PC-9 (cell line): Measurements from ENCODE around the gene BRIP1. TPM values are rescaled to one million over a fixed set of nuclear protein-coding genes. Genes with fewer than 3 reads are reported as not detected.

ENCODE experiments used
- BruUV-seq: library from RNA; stranded (reverse); fragments of 400-500 nt; replicated peaks from 2 replicates; lab custom pipeline; 2021; lab: Mats Ljungman, UMichigan
- CTCF ChIA-PET: fragments of 300-600 bp; sonication (Branson Sonifier 250); formaldehyde crosslinking; loops from one replicate; lab custom pipeline; 2022; ENCODE audit warnings: antibody characterized with exemption; lab: Charles Lee
- POLR2A ChIA-PET: fragments of 300-600 bp; sonication (Branson Sonifier 250); formaldehyde crosslinking; loops from one replicate; lab custom pipeline; 2022; ENCODE audit warnings: antibody characterized with exemption; ENCODE audit not compliant: unreplicated experiment; lab: Charles Lee
- DNase-seq, 2 experiments: peaks; one replicate each; pipeline versions ENCODE4 v3.0.0 to v3.0.0-alpha.2; 2015 to 2022; ENCODE audit warnings: mixed read lengths in 1 of 2
- H2AFZ ChIP-seq: fragments of 200-600 bp; sonication (generic); 2 replicates; pipeline ENCODE4 v1.8.1; 2017; ENCODE audit warnings: antibody characterized with exemption
- H3F3A ChIP-seq: fragments of 200-600 bp; sonication (generic); 2 replicates; pipeline ENCODE4 v1.8.1; 2017; ENCODE audit warnings: antibody characterized with exemption, mild to moderate bottlenecking, low read depth; ENCODE audit not compliant: insufficient read depth
- H3K27ac ChIP-seq: fragments of 200-600 bp; sonication (generic); 2 replicates; pipeline ENCODE4 v1.6.1; 2016; ENCODE audit warnings: mixed run types
- H3K27me3 ChIP-seq: fragments of 200-600 bp; sonication (generic); 2 replicates; pipeline ENCODE4 v1.6.1; 2016; ENCODE audit warnings: low read depth, mixed run types; ENCODE audit not compliant: insufficient read depth
- H3K36me3 ChIP-seq: fragments of 200-600 bp; sonication (generic); 2 replicates; pipeline ENCODE4 v1.6.1; 2016; ENCODE audit warnings: low read depth, mixed run types
- H3K4me1 ChIP-seq: fragments of 200-600 bp; sonication (generic); replicated peaks from 2 replicates; pipeline ENCODE4 v1.6.1; 2016; ENCODE audit warnings: mixed run types; ENCODE audit not compliant: insufficient read depth
- H3K4me2 ChIP-seq: fragments of 200-600 bp; sonication (generic); 2 replicates; pipeline ENCODE4 v1.6.1; 2017; ENCODE audit warnings: mixed run types
- H3K4me3 ChIP-seq: fragments of 200-600 bp; sonication (generic); 2 replicates; pipeline ENCODE4 v1.6.1; 2016; ENCODE audit warnings: mixed run types
- H3K79me2 ChIP-seq: fragments of 200-600 bp; sonication (generic); 2 replicates; pipeline ENCODE4 v1.6.1; 2017; ENCODE audit warnings: low read depth, mixed run types
- H3K9me2 ChIP-seq: fragments of 200-600 bp; sonication (generic); 2 replicates; pipeline ENCODE4 v1.8.1; 2017; ENCODE audit warnings: mild to moderate bottlenecking; ENCODE audit not compliant: insufficient read depth
- H3K9me3 ChIP-seq: fragments of 200-600 bp; sonication (generic); 2 replicates; pipeline ENCODE4 v1.8.1; 2016; ENCODE audit warnings: low read depth; ENCODE audit not compliant: insufficient read depth
- H4K20me1 ChIP-seq: fragments of 200-600 bp; sonication (generic); 2 replicates; pipeline ENCODE4 v1.8.1; 2017; ENCODE audit not compliant: insufficient read depth
- EZH2 ChIP-seq: fragments of 200-600 bp; sonication (generic); IDR thresholded peaks from 2 replicates; pipeline ENCODE4 v1.8.0; 2017; ENCODE audit warnings: antibody characterized with exemption, low read depth
- intact Hi-C: fragments of 100-400 bp; cut with micrococcal nuclease; formaldehyde crosslinking; loops from one replicate; pipeline ENCODE4 v1.10.0; 2022; ENCODE audit not compliant: unreplicated experiment
- total RNA-seq: library from RNA; stranded (reverse); gene quantifications from 2 replicates; pipeline ENCODE4 v1.2.3, GENCODE V29; 2021
- TF ChIP-seq, protein P1 (sequence below): fragments of 200-600 bp; sonication (generic); conservative IDR thresholded peaks from 2 replicates; pipeline ENCODE4 v1.6.1; 2017; ENCODE audit warnings: mixed run types, antibody characterized with exemption, mild to moderate bottlenecking, moderate library complexity

The BRIP1 gene
- total RNA-seq, 1 experiment from 2014 or later, result 16.0 TPM

DNA sequence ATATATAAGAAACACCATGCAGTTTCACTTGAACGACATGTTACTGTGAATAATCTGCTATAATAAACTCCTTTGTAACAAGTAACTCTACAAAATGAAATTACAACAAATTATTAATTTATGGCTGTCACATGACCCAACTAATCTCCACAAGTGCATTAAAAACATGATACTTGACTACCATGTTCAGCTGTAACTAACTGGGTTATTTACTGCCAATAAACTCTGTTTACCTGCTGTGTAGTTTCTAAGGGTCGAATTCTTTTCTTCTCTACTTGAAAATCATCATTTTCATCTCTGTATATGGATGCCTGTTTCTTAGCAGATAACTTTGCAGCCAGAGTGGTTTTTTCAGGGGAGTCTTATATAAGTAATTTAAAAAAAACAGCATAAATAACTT lies 14.4 kb downstream of the BRIP1 start:
- no peak for TF ChIP-seq EZH2
- TF ChIP-seq, protein P1, sequence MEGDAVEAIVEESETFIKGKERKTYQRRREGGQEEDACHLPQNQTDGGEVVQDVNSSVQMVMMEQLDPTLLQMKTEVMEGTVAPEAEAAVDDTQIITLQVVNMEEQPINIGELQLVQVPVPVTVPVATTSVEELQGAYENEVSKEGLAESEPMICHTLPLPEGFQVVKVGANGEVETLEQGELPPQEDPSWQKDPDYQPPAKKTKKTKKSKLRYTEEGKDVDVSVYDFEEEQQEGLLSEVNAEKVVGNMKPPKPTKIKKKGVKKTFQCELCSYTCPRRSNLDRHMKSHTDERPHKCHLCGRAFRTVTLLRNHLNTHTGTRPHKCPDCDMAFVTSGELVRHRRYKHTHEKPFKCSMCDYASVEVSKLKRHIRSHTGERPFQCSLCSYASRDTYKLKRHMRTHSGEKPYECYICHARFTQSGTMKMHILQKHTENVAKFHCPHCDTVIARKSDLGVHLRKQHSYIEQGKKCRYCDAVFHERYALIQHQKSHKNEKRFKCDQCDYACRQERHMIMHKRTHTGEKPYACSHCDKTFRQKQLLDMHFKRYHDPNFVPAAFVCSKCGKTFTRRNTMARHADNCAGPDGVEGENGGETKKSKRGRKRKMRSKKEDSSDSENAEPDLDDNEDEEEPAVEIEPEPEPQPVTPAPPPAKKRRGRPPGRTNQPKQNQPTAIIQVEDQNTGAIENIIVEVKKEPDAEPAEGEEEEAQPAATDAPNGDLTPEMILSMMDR, result no peak
- ChIA-PET CTCF (no interaction called here), POLR2A (no interaction called here)
- H3K27me3 ChIP-seq, result no peaks in the 10 kb centered on the region
- H3K4me1 ChIP-seq, result no peaks in the 10 kb centered on the region
- no peak overlapping the region for H3K4me3 ChIP-seq
- H3K79me2 ChIP-seq, result no peaks in the 10 kb centered on the region
- H3K9me2 ChIP-seq, result no peaks in the 10 kb centered on the region
- H2AFZ ChIP-seq, result no peak overlapping the region
- no TSS peak for BruUV-seq
- H3K36me3 ChIP-seq, result peaks cover 9% of the 10 kb centered on the region; the same call in 1 of the 2 replicates
- H3K4me2 ChIP-seq, result no peak overlapping the region
- H3K9me3 ChIP-seq, result no peaks in the 10 kb centered on the region
- no peaks in the 10 kb centered on the region for H3F3A ChIP-seq
- no peak for DNase-seq
- no peak overlapping the region for H3K27ac ChIP-seq
- intact Hi-C loops, result no loop called here
- H4K20me1 ChIP-seq, result no peaks in the 10 kb centered on the region

GRCh38 chr17:61848247-61848646 lies 15.1 kb downstream of the BRIP1 start:
- Histone ChIP-seq H3K4me1 (no peaks in the 10 kb centered on the region), H2AFZ (no peak overlapping the region), H3K4me2 (no peak overlapping the region), H3K36me3 (peaks cover 9% of the 10 kb centered on the region; the same call in 1 of the 2 replicates), H3K9me3 (no peaks in the 10 kb centered on the region), H3F3A (no peaks in the 10 kb centered on the region), H3K4me3 (no peak overlapping the region), H3K9me2 (no peaks in the 10 kb centered on the region), H3K27me3 (no peaks in the 10 kb centered on the region), H3K79me2 (no peaks in the 10 kb centered on the region), H3K27ac (no peak overlapping the region), H4K20me1 (no peaks in the 10 kb centered on the region)
- ChIA-PET CTCF (no interaction called here), POLR2A (no interaction called here)
- DNase-seq, result no peak
- BruUV-seq, result no TSS peak
- intact Hi-C loops, result no loop called here
- TF ChIP-seq EZH2, result no peak
- TF ChIP-seq, protein P1, result no peak

DNA sequence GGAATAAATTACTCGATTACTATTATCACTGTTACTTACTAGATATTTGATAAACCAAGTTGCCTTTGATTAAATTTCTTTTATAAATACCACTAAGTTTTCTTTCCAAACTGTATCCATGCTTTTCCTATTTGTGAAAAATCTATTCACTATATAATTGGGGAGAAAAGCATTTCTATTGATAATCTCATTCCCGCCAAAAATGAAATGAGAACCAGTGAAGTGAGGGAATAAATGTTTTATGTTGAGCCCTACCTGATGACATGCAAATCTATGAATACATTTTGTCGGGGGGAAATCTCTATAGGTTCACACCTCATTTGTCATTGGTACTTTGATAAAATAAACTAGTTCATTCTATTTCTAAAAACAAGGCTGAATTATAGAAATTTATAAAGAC lies 15.7 kb downstream of the BRIP1 start:
- no peak for TF ChIP-seq EZH2
- TF ChIP-seq, protein P1, result no peak
- Histone ChIP-seq H3F3A (no peaks in the 10 kb centered on the region), H3K9me2 (no peaks in the 10 kb centered on the region), H3K79me2 (no peaks in the 10 kb centered on the region), H3K27ac (no peak overlapping the region), H2AFZ (no peak overlapping the region), H3K36me3 (peaks cover 9% of the 10 kb centered on the region; the same call in 1 of the 2 replicates), H3K9me3 (no peaks in the 10 kb centered on the region), H4K20me1 (no peaks in the 10 kb centered on the region), H3K4me3 (no peak overlapping the region), H3K4me1 (no peaks in the 10 kb centered on the region), H3K4me2 (no peak overlapping the region), H3K27me3 (no peaks in the 10 kb centered on the region)
- POLR2A ChIA-PET, result no interaction called here
- no peak for DNase-seq
- BruUV-seq, result no TSS peak
- intact Hi-C loops, result no loop called here
- CTCF ChIA-PET, result no interaction called here
